Spleen (tissue), 11 donors: Measurements from ENCODE around the gene METTL6. TPM values are rescaled to one million over a fixed set of nuclear protein-coding genes. Genes with fewer than 3 reads are reported as not detected.
"Not testable (repeated sequence)": the region's sequence is repeated elsewhere in the genome, so short reads cannot be mapped to it uniquely, and the experiment has no call there.

Source experiments
- DNase-seq: peaks from one replicate; pipeline ENCODE4 v3.0.0-alpha.2; 2020
- H3K27ac ChIP-seq, 8 donors: fragments of 200-600 bp; sonication (generic) in 7 of 8; 1 replicate in 4 of 8; 2 replicates in 4 of 8; pipeline versions ENCODE4 v1.5.0 to v1.8.0; 2016 to 2021; ENCODE audit warnings: inconsistent platforms in 4 of 8, mild to moderate bottlenecking in 4 of 8, moderate library complexity in 1 of 8
- H3K27me3 ChIP-seq, 7 donors: fragments of 200-600 bp; sonication (generic) in 6 of 7; replicated peaks in 1 of 7; 1 replicate in 4 of 7; 2 replicates in 3 of 7; pipeline versions ENCODE4 v1.5.0 to v1.8.0; 2016 to 2021; ENCODE audit warnings: inconsistent platforms in 3 of 7, mild to moderate bottlenecking in 1 of 7
- H3K36me3 ChIP-seq, 6 donors: fragments of 200-600 bp; sonication (generic) in 5 of 6; 1 replicate in 4 of 6; 2 replicates in 2 of 6; pipeline versions ENCODE4 v1.5.0 to v1.8.0; 2016 to 2021; ENCODE audit warnings: inconsistent platforms in 2 of 6
- H3K4me1 ChIP-seq, 6 donors: fragments of 200-600 bp; sonication (generic) in 5 of 6; 1 replicate in 3 of 6; 2 replicates in 3 of 6; pipeline versions ENCODE4 v1.5.0 to v1.8.0; 2016 to 2021; ENCODE audit warnings: inconsistent platforms in 3 of 6
- H3K4me3 ChIP-seq, 8 donors: fragments of 200-600 bp; sonication (generic) in 7 of 8; 1 replicate in 4 of 8; 2 replicates in 4 of 8; pipeline versions ENCODE4 v1.5.0 to v1.8.0; 2016 to 2021; ENCODE audit warnings: inconsistent platforms in 4 of 8, mild to moderate bottlenecking in 4 of 8, moderate library complexity in 2 of 8
- H3K9me3 ChIP-seq, 8 donors: fragments of 200-600 bp; sonication (generic) in 7 of 8; 1 replicate in 4 of 8; 2 replicates in 4 of 8; pipeline versions ENCODE4 v1.5.0 to v1.8.0; 2016 to 2021; ENCODE audit warnings: inconsistent platforms in 4 of 8
- POLR2A ChIP-seq, 3 donors: fragments of 450-650 bp; IDR thresholded peaks; one replicate each; pipeline ENCODE4 v1.5.1; 2017; ENCODE audit warnings: antibody characterized with exemption in 3 of 3, mild to moderate bottlenecking in 1 of 3
- POLR2AphosphoS5 ChIP-seq, 3 donors: sonication (generic); formaldehyde crosslinking; IDR thresholded peaks; one replicate each; pipeline ENCODE4 v1.5.1; 2017; ENCODE audit warnings: antibody characterized with exemption in 3 of 3
- WGBS, 5 donors: extraction: QIAGEN DNeasy Blood & Tissue Kit in 3 of 5; methylation state at CpG; one replicate each; pipeline versions ENCODE4 v1.1.5 to v1.1.7; 2013 to 2018; 5-methylcytosine and 5-hydroxymethylcytosine counted together
- intact Hi-C: fragments of 100-400 bp; cut with DNase I; formaldehyde crosslinking; loops from one replicate; pipeline ENCODE4 v1.15.0; 2023; ENCODE audit warnings: low total_unique reads
- polyA plus RNA-seq, 3 donors: library from polyadenylated mRNA; stranded (reverse); fragments of 200-250 nt; gene quantifications; one replicate each; pipeline ENCODE4 v1.2.1, GENCODE V29; 2013
- total RNA-seq, 7 donors: library from RNA; depleted of rRNA in 3 of 7; stranded (reverse); fragments of >200 nt in 3 of 7; fragmentation: NEBNext Ultra II Directional in 4 of 7; extraction: Animal tissue kit (Norgen Biotek cat#: 25700) in 4 of 7; gene quantifications; one replicate each; pipeline versions ENCODE4 v1.1.0 to v1.2.1, GENCODE V29; 2016 to 2021
- TF ChIP-seq, protein P1 (sequence below), 11 experiments: fragments of 200-600 bp in 7 of 11; fragments of 450-650 bp in 4 of 11; sonication (generic) in 4 of 11; IDR thresholded peaks in 8 of 11; conservative IDR thresholded peaks in 3 of 11; 1 replicate in 7 of 11; 2 replicates in 4 of 11; pipeline versions ENCODE4 v1.4.0 to v1.8.0; 2016 to 2021; ENCODE audit warnings: antibody characterized with exemption in 11 of 11, inconsistent platforms in 4 of 11, mild to moderate bottlenecking in 1 of 11
- donor health status: healthy with polysubstance abuse.
- donor health status: DM: no; HTN: no; CAD: no; lungs with moderate emphysema.
- donor health status: DM: no; HTN: no; CAD: no.
- donor health status: Bipolar disorder and iron deficiency.
- donor health status: healthy.
- donor health status: DM: no; HTN: no; CAD: no.
- donor health status: DM: yes; HTN: yes; CAD: no.

Gene METTL6
- total and polyA plus RNA-seq, 10 donors, result 6.4 to 18.8 (median 14.2) TPM

DNA sequence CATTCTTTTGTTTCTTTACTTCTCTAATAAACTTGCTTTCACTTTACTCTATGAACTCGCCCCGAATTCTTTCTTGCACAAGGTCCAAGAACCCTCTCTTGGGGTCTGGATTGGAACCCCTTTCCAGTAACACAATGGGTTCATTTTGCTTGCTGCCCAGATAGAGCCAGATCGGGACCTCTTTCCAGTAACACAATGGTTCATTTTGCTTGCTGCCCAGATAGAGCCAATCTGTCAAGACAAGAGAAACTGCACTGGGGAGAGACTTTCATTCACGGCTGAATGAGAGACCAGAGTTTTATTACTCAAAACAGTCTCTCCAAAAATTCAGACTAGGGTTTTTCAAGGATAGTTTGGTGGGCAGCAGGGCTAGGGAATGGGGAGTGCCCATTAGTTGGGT is 25.4 kb downstream of the METTL6 start:
- DNase-seq, result no peak
- Histone ChIP-seq H3K4me1 (peaks cover 0 to 27% (median 14%) of the 10 kb centered on the region in 6 donors), H3K36me3 (peaks cover 0 to 5% (median 0%) of the 10 kb centered on the region in 6 donors), H3K27me3 (no peaks in the 10 kb centered on the region), H3K9me3 (peaks cover 0 to 6% (median 0%) of the 10 kb centered on the region in 8 donors), H3K27ac (no peak overlapping the region), H3K4me3 (no peak overlapping the region)
- 86 to 92% (median 88%) methylated on average over 4 of the region's 4 CpGs for WGBS, 5 donors
- TF ChIP-seq, protein P1, sequence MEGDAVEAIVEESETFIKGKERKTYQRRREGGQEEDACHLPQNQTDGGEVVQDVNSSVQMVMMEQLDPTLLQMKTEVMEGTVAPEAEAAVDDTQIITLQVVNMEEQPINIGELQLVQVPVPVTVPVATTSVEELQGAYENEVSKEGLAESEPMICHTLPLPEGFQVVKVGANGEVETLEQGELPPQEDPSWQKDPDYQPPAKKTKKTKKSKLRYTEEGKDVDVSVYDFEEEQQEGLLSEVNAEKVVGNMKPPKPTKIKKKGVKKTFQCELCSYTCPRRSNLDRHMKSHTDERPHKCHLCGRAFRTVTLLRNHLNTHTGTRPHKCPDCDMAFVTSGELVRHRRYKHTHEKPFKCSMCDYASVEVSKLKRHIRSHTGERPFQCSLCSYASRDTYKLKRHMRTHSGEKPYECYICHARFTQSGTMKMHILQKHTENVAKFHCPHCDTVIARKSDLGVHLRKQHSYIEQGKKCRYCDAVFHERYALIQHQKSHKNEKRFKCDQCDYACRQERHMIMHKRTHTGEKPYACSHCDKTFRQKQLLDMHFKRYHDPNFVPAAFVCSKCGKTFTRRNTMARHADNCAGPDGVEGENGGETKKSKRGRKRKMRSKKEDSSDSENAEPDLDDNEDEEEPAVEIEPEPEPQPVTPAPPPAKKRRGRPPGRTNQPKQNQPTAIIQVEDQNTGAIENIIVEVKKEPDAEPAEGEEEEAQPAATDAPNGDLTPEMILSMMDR (IDR thresholded peaks at IDR 0.05 in 8 of 11, conservative IDR thresholded peaks at IDR 0.05 in 3 of 11), result no peak
- no peak for TF ChIP-seq POLR2A (IDR thresholded peaks at IDR 0.05)
- TF ChIP-seq POLR2AphosphoS5 (IDR thresholded peaks at IDR 0.05), result no peak
- intact Hi-C loops, result loop anchor here (5.0 kb wide), 1 partner anchor 200 kb away; no protein-coding TSS in a partner anchor

GRCh38 chr3:15399970-15400369 is 27.4 kb downstream of the METTL6 start:
- intact Hi-C loops, result loop anchor here (5.0 kb wide), 1 partner anchor 198 kb away; no protein-coding TSS in a partner anchor
- Histone ChIP-seq H3K36me3 (peaks cover 0 to 6% (median 0%) of the 10 kb centered on the region in 6 donors), H3K27ac (no peak overlapping the region), H3K9me3 (peaks cover 0 to 6% (median 0%) of the 10 kb centered on the region in 8 donors), H3K4me3 (no peak overlapping the region), H3K4me1 (peaks cover 0 to 17% (median 10%) of the 10 kb centered on the region in 6 donors), H3K27me3 (no peaks in the 10 kb centered on the region)
- no peak for DNase-seq
- 62 to 78% (median 65%) methylated on average over 5 of the region's 5 CpGs for WGBS, 5 donors
- TF ChIP-seq, protein P1 (IDR thresholded peaks at IDR 0.05 in 8 of 11, conservative IDR thresholded peaks at IDR 0.05 in 3 of 11), result no peak
- TF ChIP-seq POLR2AphosphoS5 (IDR thresholded peaks at IDR 0.05) (no peak), POLR2A (IDR thresholded peaks at IDR 0.05) (no peak)

GRCh38 chr3:15398731-15399133 is 28.6 kb downstream of the METTL6 start:
- DNase-seq, H3K9me3 ChIP-seq, H3K4me3 ChIP-seq, intact Hi-C loops, H3K36me3 ChIP-seq, H3K27me3 ChIP-seq, H3K27ac ChIP-seq: not testable (repeated sequence)
- H3K4me1 ChIP-seq, result peaks cover 0 to 14% (median 8%) of the 10 kb centered on the region in 6 donors
- 85 to 96% (median 89%) methylated on average over 3 of the region's 3 CpGs for WGBS, 5 donors
- TF ChIP-seq, protein P1 (IDR thresholded peaks at IDR 0.05 in 8 of 11, conservative IDR thresholded peaks at IDR 0.05 in 3 of 11), result peak in 7 of 11 experiments; percentile 35 to 61 (median 46)

DNA sequence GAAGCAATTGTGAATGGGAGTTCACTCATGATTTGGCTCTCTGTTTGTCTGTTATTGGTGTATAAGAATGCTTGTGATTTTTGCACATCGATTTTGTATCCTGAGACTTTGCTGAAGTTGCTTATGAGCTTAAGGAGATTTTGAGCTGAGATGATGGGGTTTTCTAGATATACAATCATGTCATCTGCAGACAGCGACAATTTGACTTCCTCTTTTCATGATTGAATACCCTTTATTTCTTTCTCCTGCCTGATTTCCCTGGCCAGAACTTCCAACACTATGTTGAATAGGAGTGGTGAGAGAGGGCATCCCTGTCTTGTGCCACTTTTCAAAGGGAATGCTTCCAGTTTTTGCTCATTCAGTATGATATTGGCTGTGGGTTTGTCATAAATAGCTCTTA is 34.1 kb downstream of the METTL6 start:
- H3K36me3 ChIP-seq, H3K27ac ChIP-seq, intact Hi-C loops, DNase-seq, H3K27me3 ChIP-seq, H3K4me1 ChIP-seq, H3K4me3 ChIP-seq, H3K9me3 ChIP-seq: not testable (repeated sequence)
- 71 to 78% (median 74%) methylated on average over 2 of the region's 2 CpGs for WGBS, 5 donors

DNA sequence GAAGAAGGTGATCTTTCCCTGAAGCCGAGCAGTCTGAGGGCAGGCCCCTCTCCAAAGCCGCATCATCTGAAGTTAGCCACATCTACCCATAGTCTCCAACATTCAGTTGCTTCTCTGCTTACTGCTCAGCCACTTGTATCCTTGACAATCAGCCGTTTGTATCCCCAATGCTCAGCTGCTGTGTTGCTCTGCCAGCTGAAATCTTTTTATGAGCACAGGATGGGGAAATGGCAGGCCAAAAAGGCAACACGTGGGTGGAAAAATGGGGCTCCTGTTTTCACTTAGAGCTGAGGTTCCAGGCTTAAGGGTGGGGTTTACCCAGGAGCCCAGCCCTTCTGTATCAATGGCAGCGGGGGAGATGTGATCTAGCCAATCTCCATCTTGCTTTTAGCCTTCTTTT is 36.3 kb downstream of the METTL6 start:
- H3K9me3 ChIP-seq, result peaks cover 0 to 11% (median 8%) of the 10 kb centered on the region in 8 donors
- 73 to 86% (median 82%) methylated on average over 5 of the region's 5 CpGs for WGBS, 5 donors
- DNase-seq, result no peak
- TF ChIP-seq POLR2A (IDR thresholded peaks at IDR 0.05) (no peak), POLR2AphosphoS5 (IDR thresholded peaks at IDR 0.05) (no peak)
- TF ChIP-seq, protein P1 (IDR thresholded peaks at IDR 0.05 in 8 of 11, conservative IDR thresholded peaks at IDR 0.05 in 3 of 11), result no peak
- intact Hi-C loops, result no loop called here
- no peaks in the 10 kb centered on the region for H3K27me3 ChIP-seq
- H3K4me1 ChIP-seq, result peaks cover 0 to 32% (median 22%) of the 10 kb centered on the region in 6 donors
- H3K36me3 ChIP-seq, result no peaks in the 10 kb centered on the region
- H3K4me3 ChIP-seq, result no peak overlapping the region
- no peak overlapping the region for H3K27ac ChIP-seq
